Measurements from ENCODE around the gene STAT3.
"Not testable (repeated sequence)": the region's sequence is repeated elsewhere in the genome, so short reads cannot be mapped to it uniquely, and the experiment has no call there.

The STAT3 gene

GRCh38 chr17:42313773-42314566 lies 74.3 kb downstream of the STAT3 start:
- DNase-seq, result no peak

GRCh38 chr17:42313389-42313772 lies 74.9 kb downstream of the STAT3 start:
- DNase-seq, result no peak

GRCh38 chr17:42312285-42313130 lies 75.7 kb downstream of the STAT3 start:
- DNase-seq, result peak; percentile 71 to 91 (median 89)

- DNase-seq, result no peak
Measured at GRCh38 chr17:42312035-42312284, 76.3 kb downstream of the STAT3 start.

GRCh38 chr17:42311240-42312034 lies 76.8 kb downstream of the STAT3 start:
- peak in 2 of 3 experiments; percentile 32 to 40 for DNase-seq

GRCh38 chr17:42310787-42311215 lies 77.4 kb downstream of the STAT3 start:
- no peak for DNase-seq

GRCh38 chr17:42309986-42310786 lies 78.1 kb downstream of the STAT3 start:
- peak in 1 of 3 experiments; percentile 17 for DNase-seq

- no peak for DNase-seq
Measured at GRCh38 chr17:42309142-42309541, 79.1 kb downstream of the STAT3 start.

GRCh38 chr17:42308446-42308845 lies 79.8 kb downstream of the STAT3 start:
- no peak for DNase-seq

- DNase-seq, result no peak
Measured at GRCh38 chr17:42307362-42307927, 80.8 kb downstream of the STAT3 start.

GRCh38 chr17:42306385-42306667 lies 81.9 kb downstream of the STAT3 start:
- DNase-seq, result no peak

- DNase-seq, result no peak
Measured at GRCh38 chr17:42305543-42306384, 82.5 kb downstream of the STAT3 start.

GRCh38 chr17:42305031-42305330 lies 83.3 kb downstream of the STAT3 start:
- not testable (repeated sequence) for DNase-seq

GRCh38 chr17:42304187-42305030 lies 83.8 kb downstream of the STAT3 start:
- DNase-seq, result no peak

- DNase-seq, result no peak
Measured at GRCh38 chr17:42303694-42304093, 84.5 kb downstream of the STAT3 start.

- DNase-seq, result no peak
Measured at GRCh38 chr17:42301022-42301421, 87.2 kb downstream of the STAT3 start.

GRCh38 chr17:42299913-42300312 lies 88.3 kb downstream of the STAT3 start:
- not testable (repeated sequence) for DNase-seq

- DNase-seq, result not testable (repeated sequence)
Measured at GRCh38 chr17:42299361-42299760, 88.9 kb downstream of the STAT3 start.

GRCh38 chr17:42297775-42298174 lies 90.5 kb downstream of the STAT3 start:
- not testable (repeated sequence) for DNase-seq

GRCh38 chr17:42296012-42296411 lies 92.2 kb downstream of the STAT3 start:
- DNase-seq, result no peak
